HepG2 (cell line): Measurements from ENCODE around the gene SLC15A3. TPM values are rescaled to one million over a fixed set of nuclear protein-coding genes. Genes with fewer than 3 reads are reported as not detected.

Experiments used
- ATAC-seq: fragments of 200-7000 bp; cut with Tn5 transposase; 3 replicates; pipeline ENCODE4 v1.9.1; 2020; ENCODE audit warnings: mild to moderate bottlenecking, moderate library complexity
- BruUV-seq: library from RNA; stranded (reverse); fragments of 400-500 nt; replicated peaks from 2 replicates; lab custom pipeline; 2021; lab: Mats Ljungman, UMichigan
- CTCF ChIA-PET: fragments of 300-600 bp; formaldehyde crosslinking; extraction: SDS; loops from one replicate; lab custom pipeline; 2021; ENCODE audit warnings: low total read pairs, inconsistent platforms, low intra/inter-chr PET ratio; lab: Yijun Ruan, JAX
- POLR2A ChIA-PET: fragments of 350-600 bp; sonication (Branson Sonifier 250); formaldehyde crosslinking; loops from one replicate; lab custom pipeline; 2020; ENCODE audit warnings: antibody characterized with exemption, inconsistent platforms; lab: Yijun Ruan, JAX
- DNase-seq: peaks from one replicate; pipeline ENCODE4 v3.0.0-alpha.2; 2015; ENCODE audit warnings: low spot score
- FAIRE-seq: peaks from 3 replicates; lab custom pipeline; 2011; peaks lifted over from hg19 to GRCh38; lab: Jason Lieb, UNC
- H2AFZ ChIP-seq: one replicate; pipeline ENCODE4 v1.6.1; 2011; ENCODE audit warnings: low read length, inconsistent platforms
- H3K27ac ChIP-seq: fragments of 300-600 bp; 3 replicates; pipeline ENCODE4 v1.8.0; 2011; ENCODE audit warnings: mixed run types, mild to moderate bottlenecking, mixed read lengths, low read length, inconsistent platforms; ENCODE audit not compliant: insufficient read depth; ENCODE audit errors: extremely low read length
- H3K27me3 ChIP-seq, 2 experiments: fragments of 200-600 bp in 1 of 2; 2 replicates in 1 of 2; 3 replicates in 1 of 2; pipeline versions ENCODE4 v1.6.0 to v1.8.0; 2011; ENCODE audit warnings: low read length in 2 of 2, mild to moderate bottlenecking in 2 of 2, moderate library complexity in 2 of 2, inconsistent platforms in 1 of 2; ENCODE audit not compliant: insufficient read depth in 2 of 2, control insufficient read depth in 1 of 2
- H3K36me3 ChIP-seq, 2 experiments: fragments of 200-600 bp in 1 of 2; replicated peaks in 1 of 2; 2 replicates in 1 of 2; 3 replicates in 1 of 2; pipeline versions ENCODE4 v1.5.1 to v1.8.0; 2011; ENCODE audit warnings: low read length in 2 of 2, inconsistent platforms in 1 of 2; ENCODE audit not compliant: insufficient read depth in 2 of 2, control insufficient read depth in 1 of 2
- H3K4me1 ChIP-seq: 2 replicates; pipeline ENCODE4 v1.5.1; 2012; ENCODE audit warnings: low read length, inconsistent platforms; ENCODE audit not compliant: insufficient read depth
- H3K4me2 ChIP-seq: 2 replicates; pipeline ENCODE4 v1.6.0; 2011; ENCODE audit warnings: low read depth, low read length, inconsistent platforms
- H3K4me3 ChIP-seq, 3 experiments: fragments of 200-600 bp in 1 of 3; sonication (generic), shearing (Covaris generic) in 1 of 3; replicated peaks in 1 of 3; 2 replicates each; pipeline ENCODE4 v1.5.1; 2011 to 2016; ENCODE audit warnings: low read length in 3 of 3, inconsistent platforms in 2 of 3, low read depth in 2 of 3, mild to moderate bottlenecking in 2 of 3, control low read depth in 1 of 3, mixed read lengths in 1 of 3; ENCODE audit not compliant: insufficient read depth in 1 of 3
- H3K79me2 ChIP-seq: one replicate; pipeline ENCODE4 v1.6.1; 2011; ENCODE audit warnings: low read length, inconsistent platforms; ENCODE audit not compliant: insufficient read depth
- H3K9ac ChIP-seq: 2 replicates; pipeline ENCODE4 v1.6.0; 2011; ENCODE audit warnings: mild to moderate bottlenecking, low read depth, low read length, inconsistent platforms; ENCODE audit not compliant: insufficient read depth
- H3K9me3 ChIP-seq: 2 replicates; pipeline ENCODE4 v1.5.1; 2012; ENCODE audit warnings: mild to moderate bottlenecking, low read length
- H4K20me1 ChIP-seq: 2 replicates; pipeline ENCODE4 v1.6.0; 2011; ENCODE audit warnings: inconsistent platforms, mild to moderate bottlenecking, low read length, moderate library complexity; ENCODE audit not compliant: insufficient read depth
- GABPB1 ChIP-seq: IDR thresholded peaks from 2 replicates; pipeline ENCODE4 v1.6.1; 2016; ENCODE audit warnings: mild to moderate bottlenecking, missing genetic modification reagents, moderate library complexity, missing compliant biosample characterization
- ZBTB34 ChIP-seq: sonication (generic); formaldehyde crosslinking; IDR thresholded peaks from 2 replicates; pipeline ENCODE4 v1.8.0; 2022; ENCODE audit warnings: mild to moderate bottlenecking, missing genetic modification reagents
- ZFP91 ChIP-seq: sonication (generic); formaldehyde crosslinking; IDR thresholded peaks from 2 replicates; pipeline ENCODE4 v1.9.0; 2022; ENCODE audit warnings: missing genetic modification reagents, mild to moderate bottlenecking, borderline replicate concordance
- ZNF646 ChIP-seq: sonication (generic); formaldehyde crosslinking; IDR thresholded peaks from 2 replicates; pipeline ENCODE4 v1.9.0; 2021; ENCODE audit warnings: mild to moderate bottlenecking, missing genetic modification reagents
- WGBS: methylation state at CpG from one replicate; pipeline ENCODE4 v1.1.6; 2017; ENCODE audit warnings: low lambda C conversion rate; 5-methylcytosine and 5-hydroxymethylcytosine counted together
- in situ Hi-C: cut with HindIII; loops from 2 replicates; pipeline ENCODE4 v1.10.0; 2017; ENCODE audit warnings: low pct_unique_long_range_greater_than_20kb; ENCODE audit not compliant: extremely low pct_ligation_motif_present
- intact Hi-C: fragments of 100-400 bp; cut with micrococcal nuclease; formaldehyde crosslinking; loops from one replicate; pipeline ENCODE4 v1.10.0; 2022; ENCODE audit not compliant: unreplicated experiment
- polyA plus RNA-seq, 8 experiments: library from polyadenylated mRNA; depleted of rRNA in 3 of 8; stranded (reverse) in 7 of 8; unstranded in 1 of 8; fragments of >200 nt; fragmentation: Illumina TruSeq in 4 of 8; extraction: Trizol in 4 of 8; gene quantifications; 2 replicates each; pipeline versions ENCODE4 v1.2.1 to v1.2.3, GENCODE V29; 2011 to 2016; ENCODE audit warnings: low read depth in 4 of 8, missing spikeins in 1 of 8, mixed read lengths in 1 of 8; ENCODE audit not compliant: insufficient read depth in 1 of 8
- total RNA-seq, 5 experiments: library from RNA; depleted of rRNA; stranded (reverse); fragments of >200 nt; fragmentation: Illumina TruSeq; extraction: Trizol; gene quantifications; 2 replicates each; pipeline ENCODE4 v1.2.3, GENCODE V29; 2016; ENCODE audit warnings: low read depth in 1 of 5

The SLC15A3 gene
- total and polyA plus RNA-seq, 2 of the 13 experiments (the other 11 are each of a cell fraction or from before 2014, with no cell fraction given) = 0.45 to 0.77 TPM

- no peaks in the 10 kb centered on the region for H3K36me3 ChIP-seq
- BruUV-seq = no TSS peak
- WGBS = 69% methylated on average over 9 of the region's 9 CpGs
- DNase-seq = no peak
- in situ Hi-C loops = no loop called here
- TF ChIP-seq ZNF646 (no peak), ZFP91 (CRISPR knock-in tag) (no peak), ZBTB34 (no peak), GABPB1 (CRISPR knock-in tag) (no peak)
- TF ChIP-seq, all 625 proteins: peak for 0
- intact Hi-C loops = no loop called here
- H2AFZ ChIP-seq = no peak overlapping the region
- H3K4me1 ChIP-seq = no peaks in the 10 kb centered on the region
- no peak overlapping the region for H3K9ac ChIP-seq
- no peaks in the 10 kb centered on the region for H3K79me2 ChIP-seq
- no peaks in the 10 kb centered on the region for H4K20me1 ChIP-seq
- POLR2A ChIA-PET = interaction anchor here (0.7 kb wide), 1 partner anchor 9 kb away, joined by 3 read pairs; no protein-coding TSS in a partner anchor
- no peak for FAIRE-seq
- no peak overlapping the region for H3K27ac ChIP-seq
- H3K4me2 ChIP-seq = no peak overlapping the region
- peaks cover 0 to 2% of the 10 kb centered on the region in 2 experiments; a peak in 2 of 5 replicates for H3K27me3 ChIP-seq
- ATAC-seq = no peak
- CTCF ChIA-PET = no interaction called here
- H3K4me3 ChIP-seq = no peak overlapping the region
- H3K9me3 ChIP-seq = no peaks in the 10 kb centered on the region
Measured at GRCh38 chr11:60938500-60938899, 13.5 kb downstream of the SLC15A3 start.
